Mammary epithelial cell (primary cell): ENCODE measurements around the gene CHGA.

ENCODE experiments used
- EZH2 ChIP-seq: IDR thresholded peaks from 2 replicates; pipeline ENCODE4 v1.6.1; 2012; ENCODE audit warnings: low read length, inconsistent platforms, borderline replicate concordance
- TF ChIP-seq, protein P1 (sequence below), 2 donors: IDR thresholded peaks in 1 of 2; conservative IDR thresholded peaks in 1 of 2; 2 replicates each; pipeline ENCODE4 v1.5.1; 2011 to 2012; ENCODE audit warnings: inconsistent platforms in 2 of 2, low read length in 2 of 2, mild to moderate bottlenecking in 2 of 2, control low read depth in 1 of 2, low read depth in 1 of 2; ENCODE audit not compliant: insufficient read depth in 1 of 2; ENCODE audit errors: extremely low read depth in 1 of 2

- TF ChIP-seq, protein P1, sequence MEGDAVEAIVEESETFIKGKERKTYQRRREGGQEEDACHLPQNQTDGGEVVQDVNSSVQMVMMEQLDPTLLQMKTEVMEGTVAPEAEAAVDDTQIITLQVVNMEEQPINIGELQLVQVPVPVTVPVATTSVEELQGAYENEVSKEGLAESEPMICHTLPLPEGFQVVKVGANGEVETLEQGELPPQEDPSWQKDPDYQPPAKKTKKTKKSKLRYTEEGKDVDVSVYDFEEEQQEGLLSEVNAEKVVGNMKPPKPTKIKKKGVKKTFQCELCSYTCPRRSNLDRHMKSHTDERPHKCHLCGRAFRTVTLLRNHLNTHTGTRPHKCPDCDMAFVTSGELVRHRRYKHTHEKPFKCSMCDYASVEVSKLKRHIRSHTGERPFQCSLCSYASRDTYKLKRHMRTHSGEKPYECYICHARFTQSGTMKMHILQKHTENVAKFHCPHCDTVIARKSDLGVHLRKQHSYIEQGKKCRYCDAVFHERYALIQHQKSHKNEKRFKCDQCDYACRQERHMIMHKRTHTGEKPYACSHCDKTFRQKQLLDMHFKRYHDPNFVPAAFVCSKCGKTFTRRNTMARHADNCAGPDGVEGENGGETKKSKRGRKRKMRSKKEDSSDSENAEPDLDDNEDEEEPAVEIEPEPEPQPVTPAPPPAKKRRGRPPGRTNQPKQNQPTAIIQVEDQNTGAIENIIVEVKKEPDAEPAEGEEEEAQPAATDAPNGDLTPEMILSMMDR (conservative IDR thresholded peaks at IDR 0.05 in 1 of 2, IDR thresholded peaks at IDR 0.05 in 1 of 2; ENCODE audit: extremely low read depth in 1 of 2, insufficient read depth in 1 of 2, low read depth in 1 of 2, low read length in 2 of 2) = no peak
- no peak for TF ChIP-seq EZH2
These were observed 34.1 kb upstream of the CHGA start for GRCh38 chr14:92888896-92889295.
